ENCODE measurements around the gene BLVRB. TPM values are rescaled to one million over a fixed set of nuclear protein-coding genes. Genes with fewer than 3 reads are reported as not detected.
A peak's percentile ranks its signal among the peaks of the same experiment; 100 is the strongest.

The BLVRB gene
- total and polyA plus RNA-seq, 9 of the 15 experiments (the other 6 are each of a cell fraction or from before 2014, with no cell fraction given): 81.1 to 749 (median 331) TPM

DNA sequence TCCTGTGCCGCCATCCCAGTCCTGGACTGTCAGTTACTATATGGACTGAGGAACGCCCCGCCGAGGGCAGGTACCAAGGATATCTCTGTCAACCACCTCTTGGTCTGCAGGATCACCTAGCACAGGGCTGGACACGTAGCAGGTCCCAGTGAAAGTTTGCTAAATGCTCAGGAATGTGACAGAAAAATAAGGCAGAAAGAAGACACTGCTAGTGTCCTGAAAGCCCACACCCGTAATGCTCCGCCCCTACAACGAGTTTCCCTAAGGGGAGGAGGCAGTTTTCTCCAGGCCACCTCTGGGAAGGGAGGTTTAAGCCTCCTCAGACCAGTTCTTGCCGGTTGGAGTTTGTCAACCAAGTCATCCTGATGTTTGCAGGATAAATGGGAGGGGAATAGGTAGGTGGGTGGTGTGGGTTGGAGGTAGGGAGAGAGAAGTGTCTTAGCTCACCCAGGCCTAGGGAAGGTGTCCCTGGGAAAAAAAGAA is 19.7 kb downstream of the BLVRB start (continued):
- TF ChIP-seq, protein P1, sequence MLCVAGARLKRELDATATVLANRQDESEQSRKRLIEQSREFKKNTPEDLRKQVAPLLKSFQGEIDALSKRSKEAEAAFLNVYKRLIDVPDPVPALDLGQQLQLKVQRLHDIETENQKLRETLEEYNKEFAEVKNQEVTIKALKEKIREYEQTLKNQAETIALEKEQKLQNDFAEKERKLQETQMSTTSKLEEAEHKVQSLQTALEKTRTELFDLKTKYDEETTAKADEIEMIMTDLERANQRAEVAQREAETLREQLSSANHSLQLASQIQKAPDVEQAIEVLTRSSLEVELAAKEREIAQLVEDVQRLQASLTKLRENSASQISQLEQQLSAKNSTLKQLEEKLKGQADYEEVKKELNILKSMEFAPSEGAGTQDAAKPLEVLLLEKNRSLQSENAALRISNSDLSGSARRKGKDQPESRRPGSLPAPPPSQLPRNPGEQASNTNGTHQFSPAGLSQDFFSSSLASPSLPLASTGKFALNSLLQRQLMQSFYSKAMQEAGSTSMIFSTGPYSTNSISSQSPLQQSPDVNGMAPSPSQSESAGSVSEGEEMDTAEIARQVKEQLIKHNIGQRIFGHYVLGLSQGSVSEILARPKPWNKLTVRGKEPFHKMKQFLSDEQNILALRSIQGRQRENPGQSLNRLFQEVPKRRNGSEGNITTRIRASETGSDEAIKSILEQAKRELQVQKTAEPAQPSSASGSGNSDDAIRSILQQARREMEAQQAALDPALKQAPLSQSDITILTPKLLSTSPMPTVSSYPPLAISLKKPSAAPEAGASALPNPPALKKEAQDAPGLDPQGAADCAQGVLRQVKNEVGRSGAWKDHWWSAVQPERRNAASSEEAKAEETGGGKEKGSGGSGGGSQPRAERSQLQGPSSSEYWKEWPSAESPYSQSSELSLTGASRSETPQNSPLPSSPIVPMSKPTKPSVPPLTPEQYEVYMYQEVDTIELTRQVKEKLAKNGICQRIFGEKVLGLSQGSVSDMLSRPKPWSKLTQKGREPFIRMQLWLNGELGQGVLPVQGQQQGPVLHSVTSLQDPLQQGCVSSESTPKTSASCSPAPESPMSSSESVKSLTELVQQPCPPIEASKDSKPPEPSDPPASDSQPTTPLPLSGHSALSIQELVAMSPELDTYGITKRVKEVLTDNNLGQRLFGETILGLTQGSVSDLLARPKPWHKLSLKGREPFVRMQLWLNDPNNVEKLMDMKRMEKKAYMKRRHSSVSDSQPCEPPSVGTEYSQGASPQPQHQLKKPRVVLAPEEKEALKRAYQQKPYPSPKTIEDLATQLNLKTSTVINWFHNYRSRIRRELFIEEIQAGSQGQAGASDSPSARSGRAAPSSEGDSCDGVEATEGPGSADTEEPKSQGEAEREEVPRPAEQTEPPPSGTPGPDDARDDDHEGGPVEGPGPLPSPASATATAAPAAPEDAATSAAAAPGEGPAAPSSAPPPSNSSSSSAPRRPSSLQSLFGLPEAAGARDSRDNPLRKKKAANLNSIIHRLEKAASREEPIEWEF (CRISPR knock-in tag; IDR thresholded peaks at IDR 0.05): no peak
- TF ChIP-seq ATF6 (CRISPR knock-in tag; IDR thresholded peaks at IDR 0.05) (no peak), SMAD1 (IDR thresholded peaks at IDR 0.05; ENCODE audit: low read depth, low read length, partially characterized antibody) (no peak), SRSF1 (IDR thresholded peaks at IDR 0.05; ENCODE audit: low read depth, low read length) (no peak), KDM5B (IDR thresholded peaks at IDR 0.05; ENCODE audit: insufficient replicate concordance, low read depth, low read length) (peak; percentile 17), E2F8 (IDR thresholded peaks at IDR 0.05; ENCODE audit: low read depth, partially characterized antibody) (no peak), SRSF3 (IDR thresholded peaks at IDR 0.05; ENCODE audit: insufficient read depth, low read length) (no peak)
- TF ChIP-seq, protein P2, sequence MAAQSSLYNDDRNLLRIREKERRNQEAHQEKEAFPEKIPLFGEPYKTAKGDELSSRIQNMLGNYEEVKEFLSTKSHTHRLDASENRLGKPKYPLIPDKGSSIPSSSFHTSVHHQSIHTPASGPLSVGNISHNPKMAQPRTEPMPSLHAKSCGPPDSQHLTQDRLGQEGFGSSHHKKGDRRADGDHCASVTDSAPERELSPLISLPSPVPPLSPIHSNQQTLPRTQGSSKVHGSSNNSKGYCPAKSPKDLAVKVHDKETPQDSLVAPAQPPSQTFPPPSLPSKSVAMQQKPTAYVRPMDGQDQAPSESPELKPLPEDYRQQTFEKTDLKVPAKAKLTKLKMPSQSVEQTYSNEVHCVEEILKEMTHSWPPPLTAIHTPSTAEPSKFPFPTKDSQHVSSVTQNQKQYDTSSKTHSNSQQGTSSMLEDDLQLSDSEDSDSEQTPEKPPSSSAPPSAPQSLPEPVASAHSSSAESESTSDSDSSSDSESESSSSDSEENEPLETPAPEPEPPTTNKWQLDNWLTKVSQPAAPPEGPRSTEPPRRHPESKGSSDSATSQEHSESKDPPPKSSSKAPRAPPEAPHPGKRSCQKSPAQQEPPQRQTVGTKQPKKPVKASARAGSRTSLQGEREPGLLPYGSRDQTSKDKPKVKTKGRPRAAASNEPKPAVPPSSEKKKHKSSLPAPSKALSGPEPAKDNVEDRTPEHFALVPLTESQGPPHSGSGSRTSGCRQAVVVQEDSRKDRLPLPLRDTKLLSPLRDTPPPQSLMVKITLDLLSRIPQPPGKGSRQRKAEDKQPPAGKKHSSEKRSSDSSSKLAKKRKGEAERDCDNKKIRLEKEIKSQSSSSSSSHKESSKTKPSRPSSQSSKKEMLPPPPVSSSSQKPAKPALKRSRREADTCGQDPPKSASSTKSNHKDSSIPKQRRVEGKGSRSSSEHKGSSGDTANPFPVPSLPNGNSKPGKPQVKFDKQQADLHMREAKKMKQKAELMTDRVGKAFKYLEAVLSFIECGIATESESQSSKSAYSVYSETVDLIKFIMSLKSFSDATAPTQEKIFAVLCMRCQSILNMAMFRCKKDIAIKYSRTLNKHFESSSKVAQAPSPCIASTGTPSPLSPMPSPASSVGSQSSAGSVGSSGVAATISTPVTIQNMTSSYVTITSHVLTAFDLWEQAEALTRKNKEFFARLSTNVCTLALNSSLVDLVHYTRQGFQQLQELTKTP (IDR thresholded peaks at IDR 0.05; ENCODE audit: low read depth in 1 of 2, partially characterized antibody in 2 of 2): no peak
- TF ChIP-seq, protein P3, sequence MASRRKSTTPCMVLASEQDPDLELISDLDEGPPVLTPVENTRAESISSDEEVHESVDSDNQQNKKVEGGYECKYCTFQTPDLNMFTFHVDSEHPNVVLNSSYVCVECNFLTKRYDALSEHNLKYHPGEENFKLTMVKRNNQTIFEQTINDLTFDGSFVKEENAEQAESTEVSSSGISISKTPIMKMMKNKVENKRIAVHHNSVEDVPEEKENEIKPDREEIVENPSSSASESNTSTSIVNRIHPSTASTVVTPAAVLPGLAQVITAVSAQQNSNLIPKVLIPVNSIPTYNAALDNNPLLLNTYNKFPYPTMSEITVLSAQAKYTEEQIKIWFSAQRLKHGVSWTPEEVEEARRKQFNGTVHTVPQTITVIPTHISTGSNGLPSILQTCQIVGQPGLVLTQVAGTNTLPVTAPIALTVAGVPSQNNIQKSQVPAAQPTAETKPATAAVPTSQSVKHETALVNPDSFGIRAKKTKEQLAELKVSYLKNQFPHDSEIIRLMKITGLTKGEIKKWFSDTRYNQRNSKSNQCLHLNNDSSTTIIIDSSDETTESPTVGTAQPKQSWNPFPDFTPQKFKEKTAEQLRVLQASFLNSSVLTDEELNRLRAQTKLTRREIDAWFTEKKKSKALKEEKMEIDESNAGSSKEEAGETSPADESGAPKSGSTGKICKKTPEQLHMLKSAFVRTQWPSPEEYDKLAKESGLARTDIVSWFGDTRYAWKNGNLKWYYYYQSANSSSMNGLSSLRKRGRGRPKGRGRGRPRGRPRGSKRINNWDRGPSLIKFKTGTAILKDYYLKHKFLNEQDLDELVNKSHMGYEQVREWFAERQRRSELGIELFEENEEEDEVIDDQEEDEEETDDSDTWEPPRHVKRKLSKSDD (conservative IDR thresholded peaks at IDR 0.05; ENCODE audit: low read length): no peak

Data from K562 (cell line).